Measurements from ENCODE around the gene SPATA6. TPM values are rescaled to one million over a fixed set of nuclear protein-coding genes. Genes with fewer than 3 reads are reported as not detected.
A peak's percentile ranks its signal among the peaks of the same experiment; 100 is the strongest.
"Not testable (repeated sequence)": the region's sequence is repeated elsewhere in the genome, so short reads cannot be mapped to it uniquely, and the experiment has no call there.

SPATA6 gene
- polyA plus RNA-seq, 3 donors, result 14.0 to 22.1 (median 14.1) TPM

- peak; percentile 43 for DNase-seq
Measured at GRCh38 chr1:48469616-48470480, 2.2 kb downstream of the SPATA6 start.

DNA sequence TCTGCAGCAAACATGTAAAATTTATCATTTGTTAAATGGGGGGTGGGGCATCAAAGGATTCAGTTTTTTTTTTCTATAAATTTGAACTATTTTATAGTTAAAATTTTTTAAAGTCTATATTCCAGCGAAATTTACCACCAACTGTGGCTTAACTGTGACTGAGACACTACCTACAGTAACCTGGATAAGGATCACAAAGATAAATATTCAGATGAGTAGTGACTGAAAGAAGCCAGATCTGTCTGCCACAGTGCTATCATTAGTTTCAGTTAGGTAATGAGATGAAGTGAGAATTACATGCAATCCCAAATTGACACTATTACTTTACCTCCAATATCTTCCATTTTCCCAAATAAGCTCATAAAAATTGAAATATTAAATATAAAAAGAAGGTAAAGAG lies 5.4 kb downstream of the SPATA6 start:
- no peak for DNase-seq

- DNase-seq, result no peak
Measured at GRCh38 chr1:48462716-48463302, 9.2 kb downstream of the SPATA6 start.

DNA sequence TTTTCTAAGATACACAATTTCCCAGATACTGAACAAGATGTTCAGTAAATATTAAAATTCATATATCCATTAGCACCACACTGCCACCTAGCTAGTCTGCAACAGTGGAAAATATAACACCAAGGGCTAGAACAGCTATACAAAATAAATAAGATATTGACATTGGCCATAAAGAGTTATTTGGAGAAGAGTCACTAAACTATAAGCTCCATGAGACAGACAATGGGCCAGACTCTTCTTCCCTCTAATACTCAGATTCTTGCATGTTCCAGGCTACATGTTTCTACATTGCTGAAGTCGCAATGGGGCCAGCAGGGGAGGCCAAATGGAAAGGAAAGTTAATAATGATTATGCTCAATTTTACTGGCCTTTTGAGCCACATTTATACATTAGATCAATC lies 21.5 kb downstream of the SPATA6 start:
- no peak for DNase-seq

- DNase-seq, result no peak
Measured at GRCh38 chr1:48448932-48449331, 23.1 kb downstream of the SPATA6 start.

GRCh38 chr1:48444186-48444585 lies 27.8 kb downstream of the SPATA6 start:
- not testable (repeated sequence) for DNase-seq

- DNase-seq, result no peak
Measured at GRCh38 chr1:48442864-48443619, 29.0 kb downstream of the SPATA6 start.

DNA sequence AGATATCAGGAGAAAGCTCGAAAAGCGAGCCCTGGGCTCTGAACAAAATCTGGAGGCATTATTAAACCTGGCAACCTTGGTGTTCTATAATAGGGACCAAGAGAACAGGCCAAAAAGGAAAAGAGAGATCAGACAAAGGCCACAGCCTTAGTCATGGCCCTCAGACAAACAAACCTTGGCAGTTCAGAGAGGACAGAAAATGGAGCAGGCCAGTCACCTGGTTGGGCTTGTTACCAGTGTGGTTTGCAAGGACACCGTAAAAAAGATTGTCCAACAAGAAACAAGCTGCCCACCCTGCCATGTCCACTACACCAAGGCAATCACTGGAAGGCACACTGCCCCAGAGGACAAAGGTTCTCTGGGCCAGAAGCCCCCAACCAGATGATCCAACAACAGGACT lies 31.2 kb downstream of the SPATA6 start:
- not testable (repeated sequence) for DNase-seq

DNA sequence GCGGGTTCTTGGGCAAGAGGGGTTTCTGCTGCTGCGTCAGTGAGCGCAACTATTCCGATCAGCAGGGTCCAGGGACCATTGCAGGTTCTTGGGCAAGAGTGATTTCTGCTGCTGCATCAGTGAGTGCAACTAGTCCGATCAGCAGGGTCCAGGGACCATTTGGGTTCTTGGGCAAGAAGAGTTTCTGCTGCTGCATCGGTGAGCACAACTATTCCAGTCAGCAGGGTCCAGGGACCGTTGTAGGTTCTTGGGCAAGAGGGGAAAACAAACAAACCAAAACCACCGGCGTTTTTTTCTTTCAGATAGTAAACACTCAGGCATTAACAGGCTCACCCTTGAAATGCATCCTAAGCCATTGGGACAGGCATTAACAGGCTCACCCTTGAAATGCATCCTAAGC lies 32.6 kb downstream of the SPATA6 start:
- no peak for DNase-seq

- DNase-seq, result not testable (repeated sequence)
Measured at GRCh38 chr1:48437379-48437778, 34.6 kb downstream of the SPATA6 start.

DNA sequence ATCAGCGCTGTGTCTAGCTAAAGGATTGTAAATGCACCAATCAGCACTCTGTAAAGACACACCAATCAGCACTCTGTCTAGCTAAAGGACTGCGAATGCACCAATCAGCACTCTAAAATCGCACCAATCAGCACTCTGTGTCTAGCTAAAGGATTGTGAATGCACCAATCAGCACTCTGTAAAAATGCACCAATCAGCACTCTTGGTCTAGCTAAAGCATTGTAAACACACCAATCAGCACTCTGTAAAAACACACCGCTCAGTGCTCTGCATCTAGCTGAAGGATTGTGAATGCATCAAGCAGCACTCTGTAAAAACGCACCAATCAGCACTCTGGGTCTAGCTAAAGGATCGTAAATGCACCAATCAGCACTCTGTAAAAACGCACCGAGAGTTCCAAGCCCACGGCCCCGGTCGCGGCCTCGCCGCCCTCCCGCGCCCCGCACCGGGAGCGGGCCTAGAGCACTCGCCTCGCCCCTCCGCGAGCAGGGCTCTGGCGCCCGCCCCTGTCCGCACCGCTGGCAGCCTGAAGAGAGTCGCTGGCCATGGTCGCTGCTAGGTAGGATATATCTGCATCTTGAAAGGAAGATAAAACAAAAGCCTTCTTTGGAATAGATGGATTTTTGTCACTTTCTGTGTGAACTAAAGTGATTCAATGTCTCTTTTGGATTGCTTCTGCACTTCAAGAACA lies 36.5 kb downstream of the SPATA6 start:
- DNase-seq, result not testable (repeated sequence)

GRCh38 chr1:48430832-48431231 lies 41.2 kb downstream of the SPATA6 start:
- no peak for DNase-seq

GRCh38 chr1:48422009-48422408 lies 50.0 kb downstream of the SPATA6 start:
- DNase-seq, result no peak

GRCh38 chr1:48418742-48419141 lies 53.3 kb downstream of the SPATA6 start:
- no peak for DNase-seq

DNA sequence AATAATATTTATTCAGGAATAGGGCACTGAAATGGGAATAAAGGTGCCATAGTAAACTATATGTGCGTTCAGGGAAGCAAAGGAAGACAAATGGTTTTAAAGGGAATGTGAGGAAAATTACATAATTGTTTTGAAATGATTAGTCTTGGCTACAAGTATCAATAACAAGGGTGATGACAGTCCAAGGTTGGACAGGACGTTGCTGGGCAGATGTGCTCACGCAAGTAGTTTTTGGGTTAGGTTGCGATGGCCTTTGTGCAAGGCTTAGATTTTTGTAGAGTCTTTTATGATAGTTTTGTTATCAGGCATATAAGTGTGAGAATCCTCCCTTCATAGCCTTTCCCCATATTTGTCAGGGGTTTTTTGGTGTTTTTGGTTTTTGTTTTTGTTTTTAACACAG lies 57.0 kb downstream of the SPATA6 start:
- no peak for DNase-seq

DNA sequence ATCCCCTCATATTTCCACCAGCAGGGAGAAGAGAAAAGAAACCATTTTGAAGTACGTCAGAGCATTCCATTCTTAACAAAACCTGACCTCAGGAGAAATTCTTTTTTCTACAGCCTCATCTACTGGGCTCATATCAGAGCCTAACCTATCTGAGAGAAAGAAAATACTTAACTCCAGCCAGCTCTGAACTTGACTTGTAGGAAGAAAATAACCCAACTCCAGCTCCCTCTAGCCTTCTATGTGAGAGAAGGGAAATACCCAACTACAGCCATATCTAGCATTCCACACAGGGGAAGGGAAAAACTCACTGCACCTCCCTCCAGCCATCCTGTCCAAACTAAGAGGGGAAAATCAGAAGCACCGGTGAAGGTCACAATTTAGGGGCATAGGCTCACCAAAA lies 57.7 kb downstream of the SPATA6 start:
- no peak for DNase-seq

DNA sequence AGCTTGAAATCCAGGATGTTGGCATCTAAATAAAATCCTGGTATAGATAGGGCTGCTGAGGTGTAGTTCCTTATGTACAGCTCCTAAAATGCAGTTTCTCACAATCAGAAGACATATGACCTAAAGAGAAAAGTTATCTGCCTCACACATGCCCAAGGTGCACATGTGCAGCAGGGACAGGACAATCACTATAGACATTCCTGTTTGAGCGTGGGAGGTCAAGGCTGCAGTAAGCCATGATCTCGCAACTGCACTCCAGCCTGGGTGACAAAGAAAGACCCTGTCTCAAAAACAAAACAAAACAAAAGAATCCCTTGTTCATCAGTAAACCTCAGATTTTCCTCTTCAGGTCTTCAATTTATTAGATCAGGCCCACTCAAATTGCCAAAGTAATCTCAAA lies 66.1 kb downstream of the SPATA6 start:
- DNase-seq, result no peak

DNA sequence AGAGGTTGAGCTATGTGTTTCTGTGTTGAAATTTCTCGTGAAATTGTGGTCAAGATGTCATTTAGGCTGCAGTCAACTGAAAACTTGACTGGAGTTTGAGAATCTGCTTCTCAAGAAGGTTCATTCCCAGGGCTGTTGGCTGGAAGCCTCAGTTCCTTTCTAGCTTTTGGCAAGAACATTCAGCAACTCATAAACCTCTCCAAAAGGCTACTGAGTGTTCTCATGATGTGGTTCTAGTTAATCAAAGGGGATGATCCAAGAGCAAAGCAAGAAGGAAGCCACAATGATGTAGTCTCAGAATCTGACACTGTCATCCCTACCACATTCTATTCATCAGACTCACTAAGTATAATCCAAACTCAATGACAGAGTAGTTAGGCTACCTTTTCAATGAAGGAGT lies 66.6 kb downstream of the SPATA6 start:
- no peak for DNase-seq

GRCh38 chr1:48402599-48402998 lies 69.4 kb downstream of the SPATA6 start:
- no peak for DNase-seq

DNA sequence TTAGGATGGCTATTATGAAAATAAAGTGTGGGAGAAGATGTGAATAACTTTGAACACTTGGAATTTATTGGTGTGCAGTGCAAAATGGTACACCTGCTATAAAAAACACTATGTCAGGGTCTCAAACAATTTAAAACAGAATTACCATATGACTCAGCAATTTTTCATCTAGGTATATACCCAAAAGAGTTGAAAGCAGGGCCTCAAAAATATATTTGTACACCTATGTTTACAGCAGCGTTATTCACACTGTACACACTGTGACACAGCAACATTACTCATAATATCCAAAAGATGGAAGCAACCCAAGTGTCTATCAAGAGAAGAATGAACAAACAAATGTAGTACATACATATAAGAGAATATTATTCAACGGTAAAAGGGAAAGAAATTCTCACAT lies 75.8 kb downstream of the SPATA6 start:
- no peak for DNase-seq

- no peak for DNase-seq
Measured at GRCh38 chr1:48391926-48392325, 80.1 kb downstream of the SPATA6 start.

- no peak for DNase-seq
Measured at GRCh38 chr1:48387409-48387808, 84.6 kb downstream of the SPATA6 start.
